Neural cell (in vitro differentiated cells): ENCODE measurements around the gene HS1BP3. TPM values are rescaled to one million over a fixed set of nuclear protein-coding genes. Genes with fewer than 3 reads are reported as not detected.

Experiments
- H2AFZ ChIP-seq: fragments of 200-600, 300-800 bp; sonication (generic), shearing (Covaris generic); 2 replicates; pipeline ENCODE4 v1.6.0; 2014; ENCODE audit warnings: low read depth, mild to moderate bottlenecking, antibody characterized with exemption, low read length, moderate library complexity
- H3F3A ChIP-seq: fragments of 200-600 bp; shearing (Covaris generic); 2 replicates; pipeline ENCODE4 v1.6.1; 2016; ENCODE audit warnings: mild to moderate bottlenecking, moderate library complexity, mixed read lengths, antibody characterized with exemption, low read length; ENCODE audit not compliant: insufficient read depth, poor library complexity, severe bottlenecking
- H3K27ac ChIP-seq: fragments of 200-600, 300-800 bp; sonication (generic), shearing (Covaris generic); 2 replicates; pipeline ENCODE4 v1.5.1; 2014; ENCODE audit warnings: mild to moderate bottlenecking, low read length, moderate library complexity
- H3K27me3 ChIP-seq: fragments of 300-800, 200-600 bp; sonication (generic), shearing (Covaris generic); 2 replicates; pipeline ENCODE4 v1.6.0; 2014; ENCODE audit warnings: mild to moderate bottlenecking, low read depth, low read length, moderate library complexity; ENCODE audit not compliant: insufficient read depth
- H3K36me3 ChIP-seq: fragments of 300-800, 200-600 bp; sonication (generic), shearing (Covaris generic); 2 replicates; pipeline ENCODE4 v1.5.1; 2014; ENCODE audit warnings: mild to moderate bottlenecking, antibody characterized with exemption, low read length, moderate library complexity; ENCODE audit not compliant: insufficient read depth
- H3K4me2 ChIP-seq: fragments of 300-800, 200-600 bp; sonication (generic), shearing (Covaris generic); 2 replicates; pipeline ENCODE4 v1.6.0; 2014; ENCODE audit warnings: mild to moderate bottlenecking, low read length
- H3K4me3 ChIP-seq: fragments of 300-800, 200-600 bp; sonication (generic), shearing (Covaris generic); 2 replicates; pipeline ENCODE4 v1.5.1; 2014; ENCODE audit warnings: mild to moderate bottlenecking, low read length, moderate library complexity
- H3K79me2 ChIP-seq: fragments of 200-600 bp; shearing (Covaris generic); replicated peaks from 2 replicates; pipeline ENCODE4 v1.6.0; 2014; ENCODE audit warnings: mild to moderate bottlenecking, low read length, moderate library complexity; ENCODE audit not compliant: insufficient read depth
- H3K9ac ChIP-seq: fragments of 300-800, 200-600 bp; sonication (generic), shearing (Covaris generic); 2 replicates; pipeline ENCODE4 v1.6.1; 2016; ENCODE audit warnings: mild to moderate bottlenecking, low read length, mixed read lengths
- H3K9me2 ChIP-seq: fragments of 200-600 bp; shearing (Covaris generic); 2 replicates; pipeline ENCODE4 v1.6.1; 2016; ENCODE audit warnings: mild to moderate bottlenecking, low read length, mixed read lengths; ENCODE audit not compliant: insufficient read depth
- H3K9me3 ChIP-seq: fragments of 200-600, 300-800 bp; sonication (generic), shearing (Covaris generic); 2 replicates; pipeline ENCODE4 v1.6.1; 2016; ENCODE audit warnings: mild to moderate bottlenecking, mixed run types, low read length, moderate library complexity, mixed read lengths
- H4K20me1 ChIP-seq: fragments of 200-600 bp; shearing (Covaris generic); 2 replicates; pipeline ENCODE4 v1.6.1; 2016; ENCODE audit warnings: mild to moderate bottlenecking, mixed run types; ENCODE audit not compliant: insufficient read depth
- EP300 ChIP-seq: fragments of 450-650 bp; conservative IDR thresholded peaks from 2 replicates; pipeline ENCODE4 v1.6.1; 2014; ENCODE audit warnings: antibody characterized with exemption, mild to moderate bottlenecking, moderate library complexity; ENCODE audit not compliant: poor library complexity, severe bottlenecking
- EZH2 ChIP-seq: fragments of 200-600, 300-800 bp; shearing (Covaris generic), sonication (generic); IDR thresholded peaks from 2 replicates; pipeline ENCODE4 v1.6.1; 2014; ENCODE audit warnings: antibody characterized with exemption, low read length, borderline replicate concordance, mild to moderate bottlenecking; ENCODE audit not compliant: insufficient read depth, poor library complexity, severe bottlenecking
- MXI1 ChIP-seq: fragments of 450-650 bp; conservative IDR thresholded peaks from 2 replicates; pipeline ENCODE4 v1.6.1; 2014; ENCODE audit warnings: antibody characterized with exemption, mild to moderate bottlenecking; ENCODE audit not compliant: poor library complexity, severe bottlenecking
- POLR2AphosphoS5 ChIP-seq: IDR thresholded peaks from 2 replicates; pipeline ENCODE4 v1.6.1; 2012
- RAD21 ChIP-seq: fragments of 450-650 bp; conservative IDR thresholded peaks from 2 replicates; pipeline ENCODE4 v1.6.1; 2014; ENCODE audit warnings: antibody characterized with exemption, mild to moderate bottlenecking, moderate library complexity
- REST ChIP-seq: IDR thresholded peaks from 2 replicates; pipeline ENCODE4 v1.6.1; 2012; ENCODE audit warnings: borderline replicate concordance
- SMC3 ChIP-seq: fragments of 450-650 bp; conservative IDR thresholded peaks from 2 replicates; pipeline ENCODE4 v1.6.1; 2014; ENCODE audit warnings: antibody characterized with exemption, mild to moderate bottlenecking, moderate library complexity; ENCODE audit not compliant: poor library complexity
- TAF1 ChIP-seq: IDR thresholded peaks from 2 replicates; pipeline ENCODE4 v1.6.1; 2012; ENCODE audit warnings: low read depth
- polyA plus RNA-seq: library from polyadenylated mRNA; depleted of rRNA; stranded (reverse); fragments of >200 nt; gene quantifications from 2 replicates; pipeline ENCODE4 v1.2.3, GENCODE V29; 2014
- TF ChIP-seq, protein P1 (sequence below): fragments of 450-650 bp; IDR thresholded peaks from 2 replicates; pipeline ENCODE4 v1.5.1; 2014; ENCODE audit warnings: antibody characterized with exemption, mild to moderate bottlenecking, moderate library complexity; ENCODE audit not compliant: poor library complexity, severe bottlenecking

HS1BP3 gene
- polyA plus RNA-seq, 1 donor from 2014 or later: 8.9 TPM

GRCh38 chr2:20616341-20616871 is 34.5 kb downstream of the HS1BP3 start:
- Histone ChIP-seq H4K20me1 (no peaks in the 10 kb centered on the region), H3K27ac (no peak overlapping the region), H3K27me3 (no peaks in the 10 kb centered on the region), H3K9me2 (no peaks in the 10 kb centered on the region), H3K4me3 (no peak overlapping the region), H3K36me3 (no peaks in the 10 kb centered on the region), H3F3A (no peaks in the 10 kb centered on the region), H2AFZ (no peak overlapping the region), H3K9me3 (no peaks in the 10 kb centered on the region), H3K79me2 (no peaks in the 10 kb centered on the region), H3K9ac (no peak overlapping the region), H3K4me2 (no peak overlapping the region)
- no peak for TF ChIP-seq REST
- TF ChIP-seq POLR2AphosphoS5: no peak
- no peak for TF ChIP-seq SMC3
- no peak for TF ChIP-seq EZH2
- no peak for TF ChIP-seq EP300
- TF ChIP-seq, protein P1, sequence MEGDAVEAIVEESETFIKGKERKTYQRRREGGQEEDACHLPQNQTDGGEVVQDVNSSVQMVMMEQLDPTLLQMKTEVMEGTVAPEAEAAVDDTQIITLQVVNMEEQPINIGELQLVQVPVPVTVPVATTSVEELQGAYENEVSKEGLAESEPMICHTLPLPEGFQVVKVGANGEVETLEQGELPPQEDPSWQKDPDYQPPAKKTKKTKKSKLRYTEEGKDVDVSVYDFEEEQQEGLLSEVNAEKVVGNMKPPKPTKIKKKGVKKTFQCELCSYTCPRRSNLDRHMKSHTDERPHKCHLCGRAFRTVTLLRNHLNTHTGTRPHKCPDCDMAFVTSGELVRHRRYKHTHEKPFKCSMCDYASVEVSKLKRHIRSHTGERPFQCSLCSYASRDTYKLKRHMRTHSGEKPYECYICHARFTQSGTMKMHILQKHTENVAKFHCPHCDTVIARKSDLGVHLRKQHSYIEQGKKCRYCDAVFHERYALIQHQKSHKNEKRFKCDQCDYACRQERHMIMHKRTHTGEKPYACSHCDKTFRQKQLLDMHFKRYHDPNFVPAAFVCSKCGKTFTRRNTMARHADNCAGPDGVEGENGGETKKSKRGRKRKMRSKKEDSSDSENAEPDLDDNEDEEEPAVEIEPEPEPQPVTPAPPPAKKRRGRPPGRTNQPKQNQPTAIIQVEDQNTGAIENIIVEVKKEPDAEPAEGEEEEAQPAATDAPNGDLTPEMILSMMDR: no peak
- TF ChIP-seq TAF1: no peak
- no peak for TF ChIP-seq RAD21
- no peak for TF ChIP-seq MXI1

DNA sequence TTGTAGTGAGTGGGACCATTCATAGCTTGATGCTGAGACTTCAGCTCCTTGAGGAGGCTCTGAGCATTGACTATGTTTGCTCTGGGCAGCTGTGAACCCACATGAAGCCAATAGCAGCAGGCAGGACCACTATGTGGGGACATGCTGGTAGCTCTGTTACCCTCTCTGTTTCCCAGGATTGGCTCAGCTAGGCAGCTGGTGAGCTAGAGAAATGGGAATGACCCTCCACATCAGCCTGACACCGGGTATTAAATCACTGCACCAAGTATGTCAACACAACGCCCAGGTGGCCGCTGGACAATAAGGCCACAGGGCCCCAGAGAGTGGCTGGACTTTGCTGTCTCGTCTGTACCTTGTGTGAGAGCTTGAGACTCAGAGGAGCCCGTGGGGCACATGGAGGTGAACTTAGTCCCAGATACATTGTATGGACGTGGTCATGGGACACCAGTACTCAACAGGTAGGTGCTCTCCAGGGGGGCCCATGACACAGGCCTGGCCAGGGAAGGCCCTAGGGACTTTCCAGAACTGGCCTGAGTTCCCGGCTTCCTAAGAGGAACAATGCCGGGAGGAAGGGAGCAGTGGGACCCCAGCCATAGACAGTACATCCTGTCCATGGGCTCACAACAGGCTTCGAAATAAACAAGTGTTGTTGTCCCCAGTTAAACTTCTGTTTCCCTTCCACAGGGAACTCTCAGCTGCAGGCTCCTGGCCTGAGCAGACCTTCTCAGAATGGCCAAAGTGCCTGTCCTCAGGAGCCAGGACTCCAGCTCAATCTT is 35.2 kb downstream of the HS1BP3 start:
- H3K9ac ChIP-seq: no peak overlapping the region

More for the DNA sequence above, 35.2 kb downstream of the HS1BP3 start:
- no peaks in the 10 kb centered on the region for H3K27me3 ChIP-seq
- H3K9me2 ChIP-seq: no peaks in the 10 kb centered on the region
- no peaks in the 10 kb centered on the region for H3K36me3 ChIP-seq
- H3K27ac ChIP-seq: no peak overlapping the region
- no peaks in the 10 kb centered on the region for H3K79me2 ChIP-seq
- no peaks in the 10 kb centered on the region for H4K20me1 ChIP-seq
- no peak overlapping the region for H2AFZ ChIP-seq
- no peaks in the 10 kb centered on the region for H3F3A ChIP-seq
- no peaks in the 10 kb centered on the region for H3K9me3 ChIP-seq
- H3K4me3 ChIP-seq: no peak overlapping the region
- no peak overlapping the region for H3K4me2 ChIP-seq
- TF ChIP-seq REST: no peak
- TF ChIP-seq POLR2AphosphoS5: no peak
- no peak for TF ChIP-seq TAF1
- no peak for TF ChIP-seq MXI1
- TF ChIP-seq, protein P1: no peak
- no peak for TF ChIP-seq RAD21
- TF ChIP-seq SMC3: no peak
- TF ChIP-seq EP300: no peak
- no peak for TF ChIP-seq EZH2
